OCI-M2 (cell line): ENCODE results near the gene FRMPD2.
"Not testable (repeated sequence)": the region's sequence is repeated elsewhere in the genome, so short reads cannot be mapped to it uniquely, and the experiment has no call there.

Experiments used
- DNase-seq: peaks from one replicate; lab custom pipeline; 2025; ENCODE audit not compliant: unreplicated experiment; lab: John Stamatoyannopoulos, UW

The FRMPD2 gene

GRCh38 chr10:48288661-48289060, 14.2 kb upstream of the FRMPD2 start:
- no peak for DNase-seq

GRCh38 chr10:48287417-48288391, 13.2 kb upstream of the FRMPD2 start:
- DNase-seq = no peak

- no peak for DNase-seq
Observed at GRCh38 chr10:48286356-48286755, 11.9 kb upstream of the FRMPD2 start.

- no peak for DNase-seq
Observed at GRCh38 chr10:48285710-48286109, 11.2 kb upstream of the FRMPD2 start.

- no peak for DNase-seq
Observed at GRCh38 chr10:48284811-48285210, 10.3 kb upstream of the FRMPD2 start.

DNA sequence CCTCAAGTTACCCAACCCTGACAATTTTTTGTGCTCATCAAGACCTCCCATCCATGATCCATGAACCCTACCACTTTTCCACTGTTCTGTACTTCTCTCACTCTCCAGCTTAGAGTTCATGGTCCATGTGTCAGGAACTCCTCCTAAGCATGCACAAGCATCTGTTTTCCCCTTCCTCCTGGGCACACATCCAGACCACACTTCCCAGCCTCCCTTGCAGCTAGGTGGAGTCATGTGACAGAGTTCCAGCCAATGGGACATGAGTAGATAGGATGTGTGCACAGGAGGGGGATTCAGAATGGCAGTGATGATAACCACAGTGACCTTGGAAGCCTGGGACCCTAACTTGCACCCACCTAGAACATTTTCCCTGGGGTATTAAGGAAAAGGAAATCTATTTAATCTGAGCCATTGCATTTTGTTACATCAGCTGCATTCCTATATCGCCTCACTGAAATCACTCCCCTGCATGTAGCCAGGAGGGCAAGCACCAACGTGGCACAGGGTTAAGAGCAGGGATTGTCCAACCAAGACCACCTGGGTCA, 9.6 kb upstream of the FRMPD2 start:
- DNase-seq = no peak

- no peak for DNase-seq
Observed at GRCh38 chr10:48282829-48283228, 8.3 kb upstream of the FRMPD2 start.

DNA sequence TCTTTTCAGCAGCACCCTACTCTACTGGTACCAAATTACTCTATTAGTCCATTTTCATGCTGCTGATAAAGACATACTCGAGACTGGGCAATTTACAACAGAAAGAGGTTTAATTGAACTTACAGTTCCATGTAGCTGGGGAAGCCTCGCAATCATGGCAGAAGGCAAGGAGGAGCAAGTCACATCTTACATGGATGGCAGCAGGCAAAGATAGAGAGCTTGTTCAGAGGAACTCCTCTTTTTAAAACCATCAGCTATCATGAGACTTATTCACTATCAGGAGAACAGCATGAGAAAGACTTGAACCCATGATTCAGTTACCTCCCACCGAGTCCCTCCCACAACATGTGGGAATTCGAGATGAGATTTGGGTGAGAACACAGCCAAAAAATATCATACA, 7.2 kb upstream of the FRMPD2 start:
- DNase-seq = not testable (repeated sequence)

GRCh38 chr10:48279081-48279751, 4.7 kb upstream of the FRMPD2 start:
- no peak for DNase-seq

DNA sequence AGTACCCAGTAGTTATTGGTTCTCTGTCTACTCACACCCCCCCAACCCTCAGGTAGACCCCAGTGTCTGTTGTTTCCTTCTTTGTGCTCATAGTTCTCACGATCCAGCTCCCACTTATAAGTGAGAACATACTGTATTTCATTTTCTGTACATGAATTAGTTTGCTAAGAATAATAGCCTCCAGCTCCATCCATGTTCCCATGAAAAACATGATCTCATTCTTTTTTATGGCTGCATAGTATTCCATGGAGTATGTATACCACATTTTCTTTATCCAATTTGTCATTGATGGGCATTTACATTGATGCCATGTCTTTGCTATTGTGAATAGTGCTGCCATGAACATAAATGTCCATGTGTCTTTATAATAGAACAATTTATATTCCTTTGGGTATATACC, 2.6 kb upstream of the FRMPD2 start:
- DNase-seq = no peak

- DNase-seq = no peak
Observed at GRCh38 chr10:48273741-48274140, 755 bp downstream of the FRMPD2 start.

DNA sequence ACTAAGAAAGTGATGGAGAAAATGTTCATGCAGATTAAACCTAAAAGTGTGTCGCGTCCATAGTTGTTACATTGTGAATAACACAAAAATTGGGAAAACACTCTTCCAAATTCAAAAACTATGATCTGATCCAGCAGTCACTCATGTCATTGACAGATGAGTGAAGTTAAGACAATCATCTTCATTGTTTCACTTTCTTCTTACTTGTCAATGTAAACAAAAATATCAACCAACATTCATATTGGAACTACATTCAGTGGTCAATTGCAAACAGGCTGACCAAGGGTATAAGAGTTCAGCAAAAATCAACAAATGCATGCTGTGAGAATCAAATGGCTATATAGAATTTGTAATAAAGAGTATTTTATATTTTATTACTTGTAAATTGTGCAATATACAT, 1.8 kb downstream of the FRMPD2 start:
- DNase-seq = no peak

- DNase-seq = no peak
Observed at GRCh38 chr10:48271047-48271730, 3.3 kb downstream of the FRMPD2 start.

- no peak for DNase-seq
Observed at GRCh38 chr10:48266528-48266927, 8.0 kb downstream of the FRMPD2 start.

GRCh38 chr10:48258105-48258504, 16.4 kb downstream of the FRMPD2 start:
- no peak for DNase-seq

- no peak for DNase-seq
Observed at GRCh38 chr10:48257407-48257961, 17.0 kb downstream of the FRMPD2 start.

- no peak for DNase-seq
Observed at GRCh38 chr10:48255722-48256121, 18.8 kb downstream of the FRMPD2 start.

- no peak for DNase-seq
Observed at GRCh38 chr10:48254750-48255512, 19.6 kb downstream of the FRMPD2 start.

GRCh38 chr10:48253970-48254657, 20.4 kb downstream of the FRMPD2 start:
- DNase-seq = no peak

DNA sequence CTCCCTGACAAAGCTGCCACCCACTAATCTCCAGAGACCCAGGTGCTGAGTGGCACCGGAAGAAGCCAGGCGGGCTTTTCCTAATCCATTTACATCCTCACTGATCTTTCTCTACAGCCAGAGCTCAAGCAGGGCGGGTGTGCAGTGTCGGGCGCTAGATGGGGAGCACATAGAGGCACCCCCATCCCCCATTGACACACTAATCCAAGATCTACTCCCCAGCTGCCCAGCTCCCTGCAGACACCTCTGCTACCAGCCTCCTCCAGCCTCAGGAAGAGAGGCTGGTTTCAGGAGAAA, 22.2 kb downstream of the FRMPD2 start:
- DNase-seq = no peak
